ENCODE data around the gene ADORA2A. TPM values are rescaled to one million over a fixed set of nuclear protein-coding genes. Genes with fewer than 3 reads are reported as not detected.

The ADORA2A gene
- total RNA-seq (1 to 10 TPM; 2.2 to 5.1 TPM), polyA plus RNA-seq (ENCODE audit: insufficient read depth, low read depth, low replicate concordance) (2.5 TPM)
- long read RNA-seq, donor 1: 0 reads
- long read RNA-seq, donor 2: 0 reads

GRCh38 chr22:24427500-24428164 lies at the start of gene ADORA2A:
ADORA2A (plus strand) TSS chr22:24427599; CDS start chr22:24433405, 5,806 bp downstream.
- H3K4me3 ChIP-seq: no peak within 1 kb of the TSS
- no peaks in the 10 kb centered on the region for H3K9me3 ChIP-seq
- peaks cover 15% of the 10 kb centered on the region for H3K4me1 ChIP-seq
- H3K27me3 ChIP-seq: no peaks in the 10 kb centered on the region
- no peaks in the 10 kb centered on the region for H3K36me3 ChIP-seq (ENCODE audit: low read depth, missing control alignments)
- 88 to 96% methylated on average over 9 to 16 of the region's 22 CpGs for WGBS, 2 donors
- no peak within 1 kb of the TSS for H3K27ac ChIP-seq
- intact Hi-C loops (cut with DNase I; ENCODE audit: low total_unique reads): loop anchor here (10.0 kb wide), 1 partner anchor 77 kb away; no protein-coding TSS in a partner anchor
- no peak for DNase-seq
- TF ChIP-seq CTCF (IDR thresholded peaks at IDR 0.05) (no peak), POLR2A (IDR thresholded peaks at IDR 0.05) (no peak)

DNA sequence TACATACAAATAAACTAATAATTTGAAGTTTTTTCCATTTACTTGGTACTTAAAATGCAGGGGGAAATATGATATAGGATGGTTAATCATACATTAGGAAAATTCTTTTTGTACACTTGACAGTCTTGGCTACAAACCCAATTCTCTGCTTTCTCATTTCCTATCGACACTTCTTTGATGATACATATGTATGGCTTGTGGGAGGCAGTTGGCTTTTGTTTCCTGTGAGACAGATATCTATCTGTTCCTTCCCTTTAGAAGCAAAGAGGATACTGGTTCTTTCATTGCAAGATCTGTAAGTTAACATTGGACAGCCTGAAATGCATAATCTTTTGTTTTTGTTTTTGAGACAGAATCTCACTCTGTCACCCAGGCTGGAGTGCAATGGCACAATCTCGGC lies 47.9 kb upstream of the ADORA2A start:
- Histone ChIP-seq H3K27ac (no peak overlapping the region), H3K4me3 (no peak overlapping the region), H3K9me3 (no peaks in the 10 kb centered on the region), H3K27me3 (no peaks in the 10 kb centered on the region), H3K36me3 (ENCODE audit: low read depth, missing control alignments) (no peaks in the 10 kb centered on the region), H3K4me1 (no peaks in the 10 kb centered on the region)
- TF ChIP-seq CTCF (IDR thresholded peaks at IDR 0.05) (no peak), POLR2A (IDR thresholded peaks at IDR 0.05) (no peak)
- WGBS, 2 donors: 73 to 76% methylated on average over 2 of the region's 2 CpGs
- DNase-seq: no peak
- intact Hi-C loops (cut with DNase I; ENCODE audit: low total_unique reads): no loop called here

DNA sequence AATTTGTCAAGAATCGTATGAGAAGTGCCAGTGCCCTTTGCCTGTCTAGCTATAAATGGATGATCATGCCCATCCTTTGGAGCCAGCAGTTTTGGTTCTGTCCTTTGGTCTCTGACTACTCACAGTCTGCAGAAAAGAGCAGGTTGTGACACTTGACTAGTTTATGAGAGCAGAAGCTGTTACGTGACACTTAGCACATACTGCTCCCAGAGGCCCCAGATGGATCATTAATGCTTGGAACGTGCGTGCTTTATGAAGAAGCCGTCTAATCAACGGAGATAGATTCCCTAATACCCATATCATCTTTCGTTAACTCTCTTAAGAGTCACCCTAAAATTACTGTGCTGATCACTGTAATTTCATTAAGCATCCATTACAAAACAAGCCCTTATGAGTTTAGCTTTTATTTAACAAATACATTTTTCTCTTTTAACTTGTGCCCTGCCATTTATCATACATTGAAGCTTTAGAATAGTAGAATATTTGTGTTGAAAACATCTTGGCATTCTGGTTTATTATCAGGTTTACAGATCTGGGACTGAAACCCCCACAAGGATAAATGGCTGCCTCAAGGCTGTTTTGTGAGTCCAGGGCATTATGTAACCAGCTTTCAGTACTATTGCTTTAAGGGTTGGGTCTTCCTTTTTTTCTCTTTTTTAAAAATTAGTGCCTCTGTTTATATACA lies 47.0 kb upstream of the ADORA2A start:
- no peak for DNase-seq
- no peaks in the 10 kb centered on the region for H3K27me3 ChIP-seq
- no peak overlapping the region for H3K4me3 ChIP-seq
- intact Hi-C loops (cut with DNase I; ENCODE audit: low total_unique reads): no loop called here
- no peak for TF ChIP-seq CTCF (IDR thresholded peaks at IDR 0.05)
- no peak for TF ChIP-seq POLR2A (IDR thresholded peaks at IDR 0.05)
- 81 to 83% methylated on average over 7 of the region's 7 CpGs for WGBS, 2 donors
- no peaks in the 10 kb centered on the region for H3K36me3 ChIP-seq (ENCODE audit: low read depth, missing control alignments)
- H3K27ac ChIP-seq: no peak overlapping the region
- H3K9me3 ChIP-seq: no peaks in the 10 kb centered on the region
- H3K4me1 ChIP-seq: no peaks in the 10 kb centered on the region

- TF ChIP-seq POLR2A (IDR thresholded peaks at IDR 0.05) (no peak), CTCF (IDR thresholded peaks at IDR 0.05) (no peak)
- Histone ChIP-seq H3K4me3 (no peak overlapping the region), H3K9me3 (no peaks in the 10 kb centered on the region), H3K27me3 (no peaks in the 10 kb centered on the region), H3K4me1 (no peaks in the 10 kb centered on the region), H3K27ac (no peak overlapping the region), H3K36me3 (ENCODE audit: low read depth, missing control alignments) (no peaks in the 10 kb centered on the region)
- 84 to 88% methylated on average over 1 of the region's 1 CpG for WGBS, 2 donors
- intact Hi-C loops (cut with DNase I; ENCODE audit: low total_unique reads): no loop called here
- no peak for DNase-seq
Observed at GRCh38 chr22:24380905-24381230, 46.5 kb upstream of the ADORA2A start.
